AG09309 (cell line): ENCODE results near the gene FAF2.
A peak's percentile ranks its signal among the peaks of the same experiment; 100 is the strongest.

Source experiments
- DNase-seq: peaks from one replicate; pipeline ENCODE4 v3.0.0-alpha.2; 2010; ENCODE audit warnings: low read depth
- H3K4me3 ChIP-seq: 2 replicates; pipeline ENCODE4 v1.5.1; 2011; ENCODE audit warnings: mild to moderate bottlenecking, low read depth, low read length, moderate library complexity; ENCODE audit not compliant: control insufficient read depth
- CTCF ChIP-seq: IDR thresholded peaks from 2 replicates; pipeline ENCODE4 v1.5.1; 2011; ENCODE audit warnings: mild to moderate bottlenecking, low read depth, low read length, inconsistent platforms; ENCODE audit not compliant: insufficient read depth, control insufficient read depth; ENCODE audit errors: missing control alignments

The FAF2 gene

GRCh38 chr5:176536902-176537553 lies 88.8 kb downstream of the FAF2 start, which contains the start of gene RNF44:
TSS of gene RNF44 (minus strand) at chr5:176537402. CDS start at chr5:176532472, 4,930 bp downstream.
- TF ChIP-seq CTCF = no peak
- DNase-seq = peak; percentile 92

GRCh38 chr5:176537554-176538229 lies 89.5 kb downstream of the FAF2 start:
- H3K4me3 ChIP-seq = peak overlapping the region; percentile 98
- no peak for TF ChIP-seq CTCF
- peak; percentile 98 for DNase-seq

More at GRCh38 chr5:176536902-176537553, 88.8 kb downstream of the FAF2 start, which contains the start of gene RNF44:
- peak within 1 kb of the TSS; percentile 98 for H3K4me3 ChIP-seq

GRCh38 chr5:176538230-176538988 lies 90.2 kb downstream of the FAF2 start:
- TF ChIP-seq CTCF = no peak
- peak overlapping the region; percentile 26 for H3K4me3 ChIP-seq
- DNase-seq = no peak

- H3K4me3 ChIP-seq = no peak overlapping the region
- DNase-seq = no peak
- TF ChIP-seq CTCF = no peak
Measured at GRCh38 chr5:176538989-176539384, 90.8 kb downstream of the FAF2 start.

- H3K4me3 ChIP-seq = no peak overlapping the region
- no peak for DNase-seq
- TF ChIP-seq CTCF = no peak
Measured at GRCh38 chr5:176540476-176540899, 92.3 kb downstream of the FAF2 start.

- no peak for DNase-seq
- H3K4me3 ChIP-seq = no peak overlapping the region
- no peak for TF ChIP-seq CTCF
Measured at GRCh38 chr5:176540956-176541337, 92.8 kb downstream of the FAF2 start.
